ENCODE measurements around the gene DDX52.

GRCh38 chr17:37659925-37660324 is 16.7 kb upstream of the DDX52 start:
- TF ChIP-seq, protein P1, sequence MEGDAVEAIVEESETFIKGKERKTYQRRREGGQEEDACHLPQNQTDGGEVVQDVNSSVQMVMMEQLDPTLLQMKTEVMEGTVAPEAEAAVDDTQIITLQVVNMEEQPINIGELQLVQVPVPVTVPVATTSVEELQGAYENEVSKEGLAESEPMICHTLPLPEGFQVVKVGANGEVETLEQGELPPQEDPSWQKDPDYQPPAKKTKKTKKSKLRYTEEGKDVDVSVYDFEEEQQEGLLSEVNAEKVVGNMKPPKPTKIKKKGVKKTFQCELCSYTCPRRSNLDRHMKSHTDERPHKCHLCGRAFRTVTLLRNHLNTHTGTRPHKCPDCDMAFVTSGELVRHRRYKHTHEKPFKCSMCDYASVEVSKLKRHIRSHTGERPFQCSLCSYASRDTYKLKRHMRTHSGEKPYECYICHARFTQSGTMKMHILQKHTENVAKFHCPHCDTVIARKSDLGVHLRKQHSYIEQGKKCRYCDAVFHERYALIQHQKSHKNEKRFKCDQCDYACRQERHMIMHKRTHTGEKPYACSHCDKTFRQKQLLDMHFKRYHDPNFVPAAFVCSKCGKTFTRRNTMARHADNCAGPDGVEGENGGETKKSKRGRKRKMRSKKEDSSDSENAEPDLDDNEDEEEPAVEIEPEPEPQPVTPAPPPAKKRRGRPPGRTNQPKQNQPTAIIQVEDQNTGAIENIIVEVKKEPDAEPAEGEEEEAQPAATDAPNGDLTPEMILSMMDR (IDR thresholded peaks at IDR 0.05): no peak
- TF ChIP-seq ZFX (IDR thresholded peaks at IDR 0.05; ENCODE audit: borderline replicate concordance): no peak

All from 22Rv1 (cell line).